ENCODE measurements around the gene ST6GAL1. TPM values are rescaled to one million over a fixed set of nuclear protein-coding genes. Genes with fewer than 3 reads are reported as not detected.

The ST6GAL1 gene
- total RNA-seq, 1 experiment from 2014 or later, result 15.6 TPM

GRCh38 chr3:186962445-186962844 lies 32.1 kb downstream of the ST6GAL1 start (continued):
- no peak for TF ChIP-seq CTCF (IDR thresholded peaks at IDR 0.05 in 2 of 3, conservative IDR thresholded peaks at IDR 0.05 in 1 of 3; ENCODE audit: borderline replicate concordance in 1 of 3, insufficient read depth in 1 of 3, low read depth in 2 of 3, low read length in 2 of 3)

- Histone ChIP-seq H3K36me3 (ENCODE audit: control insufficient read depth in 1 of 2, insufficient read depth in 2 of 2, low read length in 2 of 2) (no peaks in the 10 kb centered on the region), H3K9me3 (ENCODE audit: control insufficient read depth in 1 of 2, insufficient read depth in 1 of 2, low read depth in 1 of 2, low read length in 2 of 2) (no peaks in the 10 kb centered on the region), H3K9me2 (ENCODE audit: insufficient read depth) (no peaks in the 10 kb centered on the region), H3K4me2 (ENCODE audit: low read length) (no peak overlapping the region), H4K20me1 (ENCODE audit: insufficient read depth) (no peaks in the 10 kb centered on the region), H3K79me2 (ENCODE audit: insufficient read depth, low read length) (no peaks in the 10 kb centered on the region), H3K4me1 (ENCODE audit: control insufficient read depth in 1 of 2, insufficient read depth in 2 of 2, low read length in 2 of 2) (no peaks in the 10 kb centered on the region), H2AFZ (ENCODE audit: low read depth, low read length, poor library complexity, severe bottlenecking) (no peak overlapping the region), H3K9ac (ENCODE audit: low read length) (no peak overlapping the region), H3K4me3 (replicated peaks in 1 of 2; ENCODE audit: low read depth in 1 of 2, low read length in 2 of 2) (no peak overlapping the region), H3K27me3 (ENCODE audit: insufficient read depth, low read length) (no peaks in the 10 kb centered on the region), H3K27ac (ENCODE audit: low read depth, low read length) (no peak overlapping the region)
- ChIA-PET CTCF (no interaction called here), POLR2A (no interaction called here), RAD21 (ENCODE audit: low non-redundant PET in 1 of 2, low total read pairs in 2 of 2, uncharacterized antibody in 2 of 2, unreplicated experiment in 2 of 2) (no interaction called here)
- intact Hi-C loops (cut with micrococcal nuclease), result no loop called here
- ATAC-seq (no peak), DNase-seq (ENCODE audit: low read depth, low spot score) (no peak)
- no peak for TF ChIP-seq ZFX (IDR thresholded peaks at IDR 0.05)
- no peak for TF ChIP-seq FOSL1 (IDR thresholded peaks at IDR 0.05; ENCODE audit: low read depth)
- no peak for TF ChIP-seq JUND (IDR thresholded peaks at IDR 0.05)
- no peak for TF ChIP-seq ZBTB33 (IDR thresholded peaks at IDR 0.05; ENCODE audit: extremely low read depth, insufficient replicate concordance, low read length)
- BruUV-seq (replicated peaks), result no TSS peak
Observed at GRCh38 chr3:186963636-186964035, 33.3 kb downstream of the ST6GAL1 start.

Measured in HCT116 (cell line).